Adrenal gland (tissue), 12 donors: Measurements from ENCODE around the gene NAP1L1. TPM values are rescaled to one million over a fixed set of nuclear protein-coding genes. Genes with fewer than 3 reads are reported as not detected.

Experiments
- DNase-seq, 7 donors: peaks; one replicate each; pipeline ENCODE4 v3.0.0-alpha.2; 2019 to 2020
- H3K27ac ChIP-seq, 5 donors: fragments of 200-600 bp; sonication (generic) in 4 of 5; 1 replicate in 3 of 5; 2 replicates in 2 of 5; pipeline versions ENCODE4 v1.5.1 to v1.8.0; 2016 to 2020; ENCODE audit warnings: mild to moderate bottlenecking in 1 of 5
- H3K27me3 ChIP-seq: fragments of 200-600 bp; 2 replicates; pipeline ENCODE4 v1.8.0; 2021
- H3K36me3 ChIP-seq, 2 donors: fragments of 200-600 bp; replicated peaks in 1 of 2; 1 replicate in 1 of 2; 2 replicates in 1 of 2; pipeline versions ENCODE4 v1.5.1 to v1.8.0; 2018 to 2022
- H3K4me1 ChIP-seq, 2 donors: fragments of 200-600 bp; replicated peaks in 1 of 2; 1 replicate in 1 of 2; 2 replicates in 1 of 2; pipeline versions ENCODE4 v1.5.1 to v1.8.0; 2018 to 2021
- H3K4me3 ChIP-seq, 4 donors: fragments of 200-600 bp; sonication (generic) in 3 of 4; one replicate each; pipeline ENCODE4 v1.5.1; 2016 to 2018
- H3K9me3 ChIP-seq, 3 donors: fragments of 200-600 bp; sonication (generic) in 1 of 3; replicated peaks in 1 of 3; 1 replicate in 2 of 3; 2 replicates in 1 of 3; pipeline versions ENCODE4 v1.5.1 to v1.8.0; 2016 to 2021
- POLR2A ChIP-seq, 2 donors: fragments of 450-650 bp; IDR thresholded peaks; one replicate each; pipeline ENCODE4 v1.6.1; 2017; ENCODE audit warnings: antibody characterized with exemption in 2 of 2, mild to moderate bottlenecking in 2 of 2, moderate library complexity in 1 of 2
- WGBS, 4 donors: extraction: QIAGEN DNeasy Blood & Tissue Kit in 2 of 4; methylation state at CpG; one replicate each; pipeline versions ENCODE4 v1.1.5 to v1.1.7; 2013 to 2017; 5-methylcytosine and 5-hydroxymethylcytosine counted together
- intact Hi-C, 2 donors: fragments of 100-400 bp; cut with DNase I; formaldehyde crosslinking; loops; one replicate each; pipeline versions ENCODE4 v1.14.1 to v1.15.0; 2022 to 2023
- polyA plus RNA-seq, 3 donors: library from polyadenylated mRNA; stranded (reverse); fragments of 200-250 nt in 2 of 3; fragments of 350-450 nt in 1 of 3; fragmentation: Illumina TruSeq in 1 of 3; extraction: RNeasy Lipid Tissue Mini Kit (QIAGEN cat#74804) in 1 of 3; gene quantifications; one replicate each; pipeline ENCODE4 v1.2.3, GENCODE V29; 2013 to 2014
- total RNA-seq, 9 donors: library from RNA; depleted of rRNA in 4 of 9; stranded (reverse); fragments of >200 nt in 4 of 9; fragments of 120-200 nt in 1 of 9; fragmentation: NEBNext Ultra II Directional in 1 of 9; extraction: Animal tissue kit (Norgen Biotek cat#: 25700) in 1 of 9; gene quantifications; one replicate each; pipeline versions ENCODE4 v1.1.0 to v1.2.4, GENCODE V29; 2013 to 2023
- TF ChIP-seq, protein P1 (sequence below), 6 experiments: fragments of 450-650 bp in 4 of 6; fragments of 200-600 bp in 2 of 6; sonication (generic) in 1 of 6; IDR thresholded peaks; 1 replicate in 5 of 6; 2 replicates in 1 of 6; pipeline versions ENCODE4 v1.5.1 to v1.8.0; 2016 to 2021; ENCODE audit warnings: antibody characterized with exemption in 6 of 6, mild to moderate bottlenecking in 2 of 6, moderate library complexity in 1 of 6
- donor health status: healthy with polysubstance abuse.
- donor health status: Bipolar disorder and iron deficiency.
- donor health status: DM: yes; HTN: yes; CAD: no.
- donor health status: DM: no; HTN: no; CAD: no.
- donor health status: DM: no; HTN: no; CAD: no.
- donor health status: DM: yes; HTN: yes; CAD: no.

The NAP1L1 gene
- total and polyA plus RNA-seq, 12 donors: 216 to 518 (median 347) TPM

DNA sequence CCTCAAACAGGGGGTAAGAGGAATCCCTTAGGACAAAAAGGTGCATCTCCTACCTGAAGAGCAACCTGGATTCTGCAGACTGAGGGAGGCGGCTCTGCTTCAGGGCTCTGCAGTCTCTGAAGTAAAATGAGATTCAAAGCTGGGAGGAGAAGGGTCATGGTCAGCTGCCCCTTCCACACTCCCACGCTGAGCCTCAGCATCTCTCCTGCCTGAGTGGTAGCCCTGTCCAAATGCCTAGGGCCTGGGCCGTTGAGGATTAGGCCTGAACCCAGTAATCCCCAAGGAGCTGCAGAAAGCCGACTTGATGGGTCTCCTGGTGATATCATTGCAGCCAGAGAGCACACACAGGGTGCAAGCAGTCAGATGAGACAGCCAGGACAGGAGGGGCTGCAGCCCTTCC, 71.8 kb downstream of the NAP1L1 start:
- 90 to 96% (median 92%) methylated on average over 3 to 4 of the region's 4 CpGs for WGBS, 4 donors

DNA sequence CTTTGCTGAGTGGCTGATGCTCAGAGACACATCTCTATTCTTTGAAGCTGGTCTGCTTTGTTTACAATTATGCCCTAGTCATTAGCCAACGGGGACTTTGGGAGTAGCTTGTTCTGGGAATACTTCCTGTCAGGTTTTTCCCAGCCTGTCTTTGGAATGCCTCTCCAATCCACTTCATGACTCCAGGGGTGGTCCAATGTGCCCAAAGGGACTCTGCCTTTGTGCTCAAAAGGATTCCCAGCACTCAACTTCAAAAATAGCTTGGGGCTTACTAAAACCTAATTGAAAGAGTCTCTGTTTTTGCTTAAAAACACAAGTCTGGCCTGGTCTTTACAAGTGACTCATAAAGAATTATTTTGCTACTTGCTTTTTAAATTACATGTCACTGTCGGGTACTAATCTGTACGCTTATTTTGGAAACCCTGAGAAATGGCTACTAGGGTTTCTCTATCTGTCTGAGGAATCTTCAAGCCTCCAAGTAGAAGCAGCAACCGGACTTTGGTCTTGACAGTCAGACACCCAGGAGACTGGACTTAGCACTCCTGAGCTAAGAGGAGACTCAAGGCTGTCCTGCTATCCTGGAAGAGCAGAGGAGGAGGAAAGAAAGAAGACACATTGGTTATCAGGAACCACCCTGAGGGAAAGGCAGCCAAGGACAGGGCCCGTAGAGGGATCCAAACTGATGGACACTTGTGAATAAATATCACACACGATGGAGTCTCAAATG, 73.6 kb downstream of the NAP1L1 start:
- intact Hi-C loops: no loop called here
- WGBS, 4 donors: 87 to 89% (median 88%) methylated on average over 6 of the region's 6 CpGs
- H3K27me3 ChIP-seq: no peaks in the 10 kb centered on the region
- no peaks in the 10 kb centered on the region for H3K9me3 ChIP-seq
- H3K4me1 ChIP-seq: no peaks in the 10 kb centered on the region
- H3K27ac ChIP-seq: no peak overlapping the region
- TF ChIP-seq, protein P1, sequence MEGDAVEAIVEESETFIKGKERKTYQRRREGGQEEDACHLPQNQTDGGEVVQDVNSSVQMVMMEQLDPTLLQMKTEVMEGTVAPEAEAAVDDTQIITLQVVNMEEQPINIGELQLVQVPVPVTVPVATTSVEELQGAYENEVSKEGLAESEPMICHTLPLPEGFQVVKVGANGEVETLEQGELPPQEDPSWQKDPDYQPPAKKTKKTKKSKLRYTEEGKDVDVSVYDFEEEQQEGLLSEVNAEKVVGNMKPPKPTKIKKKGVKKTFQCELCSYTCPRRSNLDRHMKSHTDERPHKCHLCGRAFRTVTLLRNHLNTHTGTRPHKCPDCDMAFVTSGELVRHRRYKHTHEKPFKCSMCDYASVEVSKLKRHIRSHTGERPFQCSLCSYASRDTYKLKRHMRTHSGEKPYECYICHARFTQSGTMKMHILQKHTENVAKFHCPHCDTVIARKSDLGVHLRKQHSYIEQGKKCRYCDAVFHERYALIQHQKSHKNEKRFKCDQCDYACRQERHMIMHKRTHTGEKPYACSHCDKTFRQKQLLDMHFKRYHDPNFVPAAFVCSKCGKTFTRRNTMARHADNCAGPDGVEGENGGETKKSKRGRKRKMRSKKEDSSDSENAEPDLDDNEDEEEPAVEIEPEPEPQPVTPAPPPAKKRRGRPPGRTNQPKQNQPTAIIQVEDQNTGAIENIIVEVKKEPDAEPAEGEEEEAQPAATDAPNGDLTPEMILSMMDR (IDR thresholded peaks at IDR 0.05): no peak
- no peak for TF ChIP-seq POLR2A (IDR thresholded peaks at IDR 0.05)
- no peak for DNase-seq
- no peaks in the 10 kb centered on the region for H3K36me3 ChIP-seq
- no peak overlapping the region for H3K4me3 ChIP-seq

More for the DNA sequence above, 71.8 kb downstream of the NAP1L1 start:
- no peak overlapping the region for H3K27ac ChIP-seq
- H3K4me1 ChIP-seq: no peaks in the 10 kb centered on the region
- no peaks in the 10 kb centered on the region for H3K9me3 ChIP-seq
- no peaks in the 10 kb centered on the region for H3K27me3 ChIP-seq
- H3K4me3 ChIP-seq: no peak overlapping the region
- no peak for DNase-seq
- intact Hi-C loops: no loop called here
- no peaks in the 10 kb centered on the region for H3K36me3 ChIP-seq
- TF ChIP-seq, protein P1 (IDR thresholded peaks at IDR 0.05): no peak
- TF ChIP-seq POLR2A (IDR thresholded peaks at IDR 0.05): no peak

DNA sequence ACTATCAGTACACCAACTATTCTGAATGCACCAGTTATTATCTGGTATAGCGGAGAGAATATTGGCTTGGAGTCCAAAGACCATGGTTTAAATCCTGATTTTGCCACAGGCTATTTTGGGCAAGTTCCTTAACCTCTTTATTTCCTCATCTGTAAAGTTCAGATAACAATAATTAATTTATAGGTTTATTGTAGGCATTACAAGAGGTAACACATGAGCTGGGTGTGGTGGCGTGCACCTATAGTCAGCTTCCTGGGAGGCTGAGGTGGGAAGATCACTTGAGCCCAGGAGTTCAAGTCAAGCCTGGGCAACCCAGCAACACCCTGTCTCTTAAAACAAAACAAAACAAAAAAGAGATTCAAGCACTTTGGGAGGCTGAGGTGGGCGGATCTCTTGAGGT, 76.1 kb downstream of the NAP1L1 start:
- Histone ChIP-seq H3K36me3 (no peaks in the 10 kb centered on the region), H3K27ac (no peak overlapping the region), H3K4me1 (no peaks in the 10 kb centered on the region), H3K27me3 (no peaks in the 10 kb centered on the region), H3K4me3 (no peak overlapping the region), H3K9me3 (no peaks in the 10 kb centered on the region)
- no peak for TF ChIP-seq POLR2A (IDR thresholded peaks at IDR 0.05)
- 96 to 100% (median 99%) methylated on average over 3 of the region's 3 CpGs for whole genome bisulfite sequencing, 4 donors
- DNase-seq: no peak
- intact Hi-C loops: no loop called here

DNA sequence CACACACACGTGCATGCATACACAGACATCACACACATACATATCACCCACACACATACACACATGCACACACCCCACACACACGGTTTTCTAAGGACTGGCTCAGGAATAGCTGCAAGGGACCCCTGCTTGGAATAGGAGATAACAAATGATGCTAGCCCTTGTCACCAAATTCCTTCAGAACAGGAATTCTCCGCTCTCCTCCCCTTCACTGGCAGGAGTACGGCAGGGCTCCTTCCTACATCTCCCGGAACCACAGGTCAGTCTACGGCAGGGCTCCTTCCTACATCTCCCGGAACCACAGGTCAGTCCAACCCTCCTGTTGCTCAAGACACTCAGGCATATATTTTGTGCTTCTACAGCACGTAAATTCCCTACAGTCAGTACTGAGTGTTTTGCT, 76.8 kb downstream of the NAP1L1 start:
- Histone ChIP-seq H3K36me3 (no peaks in the 10 kb centered on the region), H3K4me1 (no peaks in the 10 kb centered on the region), H3K9me3 (no peaks in the 10 kb centered on the region), H3K27me3 (no peaks in the 10 kb centered on the region), H3K27ac (no peak overlapping the region), H3K4me3 (no peak overlapping the region)
- TF ChIP-seq, protein P1 (IDR thresholded peaks at IDR 0.05): no peak
- TF ChIP-seq POLR2A (IDR thresholded peaks at IDR 0.05): no peak
- 83 to 89% (median 84%) methylated on average over 8 of the region's 8 CpGs for WGBS, 4 donors
- intact Hi-C loops: no loop called here
- no peak for DNase-seq
